ENCODE measurements around the gene PRR18.

PRR18 gene

GRCh38 chr6:166282394-166283032 lies 25.7 kb downstream of the PRR18 start:
- no peaks in the 10 kb centered on the region for H3K4me1 ChIP-seq (ENCODE audit: insufficient read depth, low read length)
- H3K9me3 ChIP-seq (ENCODE audit: control insufficient read depth, insufficient read depth, low read length): no peaks in the 10 kb centered on the region
- no peak overlapping the region for H3K9ac ChIP-seq (ENCODE audit: low read depth, low read length)
- H3K36me3 ChIP-seq (ENCODE audit: insufficient read depth, low read length): no peaks in the 10 kb centered on the region

DNA sequence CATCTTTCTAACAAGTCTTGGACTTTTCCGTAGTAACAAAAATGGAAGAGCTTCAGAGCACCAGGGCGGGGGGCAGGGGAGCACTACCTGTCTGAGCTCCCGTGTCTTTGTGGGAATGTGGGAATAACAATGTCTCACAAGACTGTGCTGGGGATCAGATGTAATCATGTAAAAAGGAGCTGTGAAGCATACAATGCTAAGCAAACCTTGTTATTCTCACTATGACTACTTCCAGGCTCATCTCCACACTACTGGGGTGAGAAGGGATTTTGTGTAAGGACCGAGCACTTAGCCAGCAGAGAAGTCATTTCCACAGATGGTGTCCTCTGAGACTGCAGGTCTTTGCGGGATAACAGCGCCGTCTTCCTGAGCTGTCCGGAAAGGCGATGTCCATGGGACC lies 27.1 kb downstream of the PRR18 start:
- no peaks in the 10 kb centered on the region for H3K36me3 ChIP-seq (ENCODE audit: insufficient read depth, low read length)
- no peaks in the 10 kb centered on the region for H3K4me1 ChIP-seq (ENCODE audit: insufficient read depth, low read length)
- no peak overlapping the region for H3K9ac ChIP-seq (ENCODE audit: low read depth, low read length)
- H3K9me3 ChIP-seq (ENCODE audit: control insufficient read depth, insufficient read depth, low read length): no peaks in the 10 kb centered on the region

- no peaks in the 10 kb centered on the region for H3K4me1 ChIP-seq (ENCODE audit: insufficient read depth, low read length)
- H3K36me3 ChIP-seq (ENCODE audit: insufficient read depth, low read length): no peaks in the 10 kb centered on the region
- H3K9me3 ChIP-seq (ENCODE audit: control insufficient read depth, insufficient read depth, low read length): no peaks in the 10 kb centered on the region
- H3K9ac ChIP-seq (ENCODE audit: low read depth, low read length): no peak overlapping the region
These were observed 28.9 kb downstream of the PRR18 start for GRCh38 chr6:166279393-166279679.

- Histone ChIP-seq H3K9me3 (ENCODE audit: control insufficient read depth, insufficient read depth, low read length) (no peaks in the 10 kb centered on the region), H3K9ac (ENCODE audit: low read depth, low read length) (no peak overlapping the region), H3K36me3 (ENCODE audit: insufficient read depth, low read length) (no peaks in the 10 kb centered on the region), H3K4me1 (ENCODE audit: insufficient read depth, low read length) (no peaks in the 10 kb centered on the region)
These were observed 29.4 kb downstream of the PRR18 start for GRCh38 chr6:166278579-166279392.

DNA sequence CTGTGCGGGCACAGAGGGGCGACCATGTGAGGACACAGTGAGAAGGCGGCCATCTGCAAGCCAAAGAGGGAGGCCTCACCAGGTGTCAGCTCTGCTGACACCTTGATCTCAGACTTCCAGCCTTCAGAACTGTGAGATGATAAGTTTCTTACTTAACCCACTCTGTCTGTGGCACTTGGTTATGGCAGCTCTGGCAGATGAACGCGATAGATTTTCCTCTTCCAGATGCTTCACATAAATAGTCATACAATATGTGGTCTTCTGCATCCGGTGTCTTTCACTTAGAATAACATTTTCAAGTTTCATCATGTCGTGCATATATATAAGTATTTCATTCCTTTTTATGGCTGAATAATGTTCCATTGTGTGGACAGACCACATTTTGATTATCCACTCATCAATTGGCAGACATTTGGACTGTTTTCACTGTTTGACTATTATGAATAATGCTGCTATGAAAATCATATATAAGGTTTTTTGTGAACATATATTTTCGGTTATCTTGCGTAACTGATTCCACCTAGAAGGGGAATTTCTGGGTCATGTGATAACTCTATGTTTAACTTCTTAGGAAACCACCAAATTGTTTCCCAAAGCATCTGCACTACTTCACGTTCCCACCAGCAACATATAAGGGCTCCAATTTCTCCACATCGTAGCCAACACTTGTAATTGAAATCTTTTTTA lies 30.2 kb downstream of the PRR18 start:
- Histone ChIP-seq H3K36me3 (ENCODE audit: insufficient read depth, low read length) (no peaks in the 10 kb centered on the region), H3K9me3 (ENCODE audit: control insufficient read depth, insufficient read depth, low read length) (no peaks in the 10 kb centered on the region), H3K4me1 (ENCODE audit: insufficient read depth, low read length) (no peaks in the 10 kb centered on the region), H3K9ac (ENCODE audit: low read depth, low read length) (no peak overlapping the region)

GRCh38 chr6:166277018-166277417 lies 31.2 kb downstream of the PRR18 start:
- Histone ChIP-seq H3K9me3 (ENCODE audit: control insufficient read depth, insufficient read depth, low read length) (no peaks in the 10 kb centered on the region), H3K4me1 (ENCODE audit: insufficient read depth, low read length) (no peaks in the 10 kb centered on the region), H3K9ac (ENCODE audit: low read depth, low read length) (no peak overlapping the region), H3K36me3 (ENCODE audit: insufficient read depth, low read length) (no peaks in the 10 kb centered on the region)

DNA sequence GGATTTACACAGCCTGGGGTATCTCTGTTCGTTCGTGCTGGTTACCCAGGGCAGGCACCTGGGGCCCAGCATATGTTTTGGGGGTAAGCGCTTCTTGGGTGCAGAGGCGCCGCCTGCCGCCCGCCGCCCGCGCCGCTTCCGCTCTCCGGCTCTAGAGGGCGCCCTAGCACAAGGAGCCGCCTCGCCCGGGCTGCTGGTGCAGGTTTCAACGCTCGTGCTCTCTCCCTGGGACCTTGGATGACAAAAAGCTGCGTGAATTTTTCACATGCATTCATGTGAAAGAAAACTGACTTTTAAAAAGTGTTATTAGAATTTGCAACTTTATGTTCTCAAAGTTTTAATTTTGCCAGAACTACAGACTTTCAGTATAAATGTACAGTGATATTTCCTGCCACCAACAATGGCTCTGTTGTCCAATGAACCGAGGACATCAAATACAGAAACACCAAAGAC lies 32.5 kb downstream of the PRR18 start:
- Histone ChIP-seq H3K9ac (ENCODE audit: low read depth, low read length) (no peak overlapping the region), H3K9me3 (ENCODE audit: control insufficient read depth, insufficient read depth, low read length) (no peaks in the 10 kb centered on the region), H3K4me1 (ENCODE audit: insufficient read depth, low read length) (no peaks in the 10 kb centered on the region), H3K36me3 (ENCODE audit: insufficient read depth, low read length) (no peaks in the 10 kb centered on the region)

- Histone ChIP-seq H3K4me1 (ENCODE audit: insufficient read depth, low read length) (no peaks in the 10 kb centered on the region), H3K9me3 (ENCODE audit: control insufficient read depth, insufficient read depth, low read length) (no peaks in the 10 kb centered on the region), H3K9ac (ENCODE audit: low read depth, low read length) (no peak overlapping the region), H3K36me3 (ENCODE audit: insufficient read depth, low read length) (no peaks in the 10 kb centered on the region)
These were observed 33.3 kb downstream of the PRR18 start for GRCh38 chr6:166274739-166275370.

DNA sequence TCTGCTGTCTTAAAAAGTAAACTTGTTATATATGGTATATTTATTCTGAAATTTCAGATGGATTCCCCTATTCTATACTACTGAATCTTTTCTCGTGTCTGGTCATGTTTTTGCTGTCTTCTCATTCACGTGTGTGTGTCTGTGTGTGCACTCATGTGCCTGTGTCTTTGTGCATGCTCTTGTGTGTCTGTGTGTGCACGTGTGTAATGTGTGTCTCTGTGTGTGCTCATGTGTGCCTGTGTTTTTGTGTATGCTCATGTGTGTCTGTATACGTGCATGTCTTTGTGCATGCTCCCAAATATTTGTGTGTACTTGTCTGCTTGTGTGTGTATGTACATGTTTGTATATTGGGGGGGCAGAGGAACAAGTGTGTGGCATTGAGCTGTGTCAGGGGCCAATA lies 34.0 kb downstream of the PRR18 start:
- Histone ChIP-seq H3K9ac (ENCODE audit: low read depth, low read length) (no peak overlapping the region), H3K36me3 (ENCODE audit: insufficient read depth, low read length) (no peaks in the 10 kb centered on the region), H3K4me1 (ENCODE audit: insufficient read depth, low read length) (no peaks in the 10 kb centered on the region), H3K9me3 (ENCODE audit: control insufficient read depth, insufficient read depth, low read length) (no peaks in the 10 kb centered on the region)

GRCh38 chr6:166271376-166271765 lies 36.8 kb downstream of the PRR18 start:
- Histone ChIP-seq H3K9ac (ENCODE audit: low read depth, low read length) (no peak overlapping the region), H3K4me1 (ENCODE audit: insufficient read depth, low read length) (peaks cover 5% of the 10 kb centered on the region), H3K36me3 (ENCODE audit: insufficient read depth, low read length) (no peaks in the 10 kb centered on the region), H3K9me3 (ENCODE audit: control insufficient read depth, insufficient read depth, low read length) (no peaks in the 10 kb centered on the region)

DNA sequence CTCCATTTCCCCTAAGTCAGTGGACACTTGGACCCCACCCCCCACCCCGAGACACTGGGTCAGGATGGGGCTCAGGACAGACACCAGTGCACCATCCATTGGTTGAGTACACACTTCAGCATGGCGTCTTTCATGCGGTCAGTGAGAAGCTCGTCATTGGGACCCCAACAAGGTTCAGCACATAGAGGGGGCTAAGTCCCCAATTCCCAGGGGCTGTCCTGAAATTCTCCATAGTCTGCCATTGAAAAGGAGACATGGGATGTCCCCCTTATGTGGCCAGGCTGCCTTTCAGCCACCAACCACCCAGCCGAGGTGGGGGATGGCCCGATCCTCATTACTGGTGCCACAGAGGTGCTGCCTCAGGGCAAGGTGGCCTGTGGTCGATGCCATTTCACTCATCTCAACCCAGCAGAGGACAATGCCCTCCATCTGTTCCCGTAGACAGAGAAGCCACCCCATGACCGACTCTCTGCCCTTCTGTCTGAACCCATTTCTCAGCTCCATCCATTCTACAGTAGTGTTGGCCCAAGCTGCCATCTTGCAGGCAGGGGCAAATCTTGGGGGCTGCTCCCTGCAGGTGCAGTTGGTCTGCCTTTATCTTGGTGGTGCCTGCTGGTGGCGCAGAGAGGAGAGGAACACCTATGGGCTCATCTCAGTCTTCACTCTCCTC lies 37.4 kb downstream of the PRR18 start:
- Histone ChIP-seq H3K9ac (ENCODE audit: low read depth, low read length) (no peak overlapping the region), H3K36me3 (ENCODE audit: insufficient read depth, low read length) (no peaks in the 10 kb centered on the region), H3K9me3 (ENCODE audit: control insufficient read depth, insufficient read depth, low read length) (no peaks in the 10 kb centered on the region), H3K4me1 (ENCODE audit: insufficient read depth, low read length) (peaks cover 5% of the 10 kb centered on the region)

DNA sequence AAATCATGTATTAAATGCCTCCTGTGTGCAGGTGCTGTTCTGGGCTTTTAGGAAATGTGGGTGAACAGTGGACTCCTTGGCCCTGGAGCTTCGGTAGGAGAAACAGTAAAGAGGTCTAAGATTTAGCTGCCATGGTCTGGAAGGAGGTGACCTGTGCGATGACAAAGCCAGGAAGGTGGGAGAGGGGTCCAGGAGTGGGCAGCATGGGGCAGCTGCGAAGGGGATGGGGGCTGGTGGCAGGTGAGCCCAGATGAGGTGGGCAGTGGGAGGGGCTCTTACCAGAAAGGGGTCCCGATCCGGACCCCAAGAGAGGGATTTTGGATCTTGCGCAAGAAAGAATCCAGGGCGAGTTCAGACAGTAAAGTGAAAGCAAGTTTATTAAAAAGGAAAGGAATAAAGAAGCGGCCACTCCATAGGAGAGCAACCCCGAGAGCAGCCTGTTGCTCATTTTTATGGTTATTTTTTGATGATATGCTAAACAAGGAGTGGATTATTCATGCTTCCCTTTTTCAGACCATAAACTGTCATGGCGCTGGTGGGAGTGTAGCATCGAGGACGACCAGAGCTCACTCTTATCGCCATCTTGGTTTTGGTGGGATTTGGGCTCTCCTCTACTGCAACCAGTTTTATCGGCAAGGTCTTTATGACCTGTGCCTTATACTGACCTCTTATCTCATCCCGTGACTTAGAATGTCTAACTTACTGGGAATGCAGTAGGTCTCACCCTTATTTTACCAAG lies 38.7 kb downstream of the PRR18 start:
- peaks cover 5% of the 10 kb centered on the region for H3K4me1 ChIP-seq (ENCODE audit: insufficient read depth, low read length)
- H3K36me3 ChIP-seq (ENCODE audit: insufficient read depth, low read length): no peaks in the 10 kb centered on the region
- no peak overlapping the region for H3K9ac ChIP-seq (ENCODE audit: low read depth, low read length)
- no peaks in the 10 kb centered on the region for H3K9me3 ChIP-seq (ENCODE audit: control insufficient read depth, insufficient read depth, low read length)

- Histone ChIP-seq H3K36me3 (ENCODE audit: insufficient read depth, low read length) (no peaks in the 10 kb centered on the region), H3K9ac (ENCODE audit: low read depth, low read length) (no peak overlapping the region), H3K4me1 (ENCODE audit: insufficient read depth, low read length) (peaks cover 5% of the 10 kb centered on the region), H3K9me3 (ENCODE audit: control insufficient read depth, insufficient read depth, low read length) (no peaks in the 10 kb centered on the region)
These were observed 39.8 kb downstream of the PRR18 start for GRCh38 chr6:166268431-166268830.

- peaks cover 5% of the 10 kb centered on the region for H3K4me1 ChIP-seq (ENCODE audit: insufficient read depth, low read length)
- H3K9me3 ChIP-seq (ENCODE audit: control insufficient read depth, insufficient read depth, low read length): no peaks in the 10 kb centered on the region
- H3K9ac ChIP-seq (ENCODE audit: low read depth, low read length): no peak overlapping the region
- H3K36me3 ChIP-seq (ENCODE audit: insufficient read depth, low read length): no peaks in the 10 kb centered on the region
These were observed 40.7 kb downstream of the PRR18 start for GRCh38 chr6:166267526-166267925.
